DOHH2 (cell line): ENCODE results near the gene PCCA.

ENCODE experiments used
- H3F3A ChIP-seq: fragments of 200-600 bp; sonication (generic), shearing (Covaris generic); 2 replicates; pipeline ENCODE4 v1.6.0; 2016; ENCODE audit warnings: antibody characterized with exemption, mild to moderate bottlenecking; ENCODE audit not compliant: control insufficient read depth, insufficient read depth
- H3K27ac ChIP-seq: fragments of 200-600 bp; sonication (generic); 2 replicates; pipeline ENCODE4 v1.5.1; 2014; ENCODE audit warnings: low read depth, mild to moderate bottlenecking, low read length, moderate library complexity
- H3K27me3 ChIP-seq: fragments of 200-600 bp; sonication (generic); 2 replicates; pipeline ENCODE4 v1.6.1; 2014; ENCODE audit warnings: mild to moderate bottlenecking, low read length, mixed read lengths; ENCODE audit not compliant: control insufficient read depth
- H3K36me3 ChIP-seq: fragments of 200-600 bp; sonication (generic); 2 replicates; pipeline ENCODE4 v1.6.1; 2014; ENCODE audit warnings: mild to moderate bottlenecking, low read length, moderate library complexity, mixed read lengths; ENCODE audit not compliant: control insufficient read depth
- H3K4me1 ChIP-seq: fragments of 200-600 bp; sonication (generic); 2 replicates; pipeline ENCODE4 v1.6.1; 2014; ENCODE audit warnings: mild to moderate bottlenecking, low read length, mixed read lengths; ENCODE audit not compliant: control insufficient read depth
- H3K4me2 ChIP-seq: fragments of 200-600 bp; sonication (generic); 2 replicates; pipeline ENCODE4 v1.6.0; 2014; ENCODE audit warnings: mild to moderate bottlenecking, low read length, moderate library complexity
- H3K4me3 ChIP-seq: fragments of 200-600 bp; sonication (generic); 2 replicates; pipeline ENCODE4 v1.5.1; 2014; ENCODE audit warnings: mild to moderate bottlenecking, low read length, mixed read lengths
- H3K79me2 ChIP-seq: fragments of 200-600 bp; sonication (generic); 2 replicates; pipeline ENCODE4 v1.6.1; 2014; ENCODE audit warnings: mild to moderate bottlenecking, low read length, mixed read lengths; ENCODE audit not compliant: control insufficient read depth
- H3K9me2 ChIP-seq: fragments of 200-600 bp; sonication (generic); replicated peaks from 2 replicates; pipeline ENCODE4 v1.6.1; 2014; ENCODE audit warnings: mild to moderate bottlenecking, low read length, mixed read lengths; ENCODE audit not compliant: control insufficient read depth
- H3K9me3 ChIP-seq: fragments of 200-600 bp; sonication (generic); 2 replicates; pipeline ENCODE4 v1.6.1; 2014; ENCODE audit warnings: antibody characterized with exemption, low read length, mixed read lengths; ENCODE audit not compliant: control insufficient read depth, insufficient read depth
- H4K20me1 ChIP-seq: fragments of 200-600 bp; sonication (generic); 2 replicates; pipeline ENCODE4 v1.6.0; 2014; ENCODE audit warnings: low read depth, mild to moderate bottlenecking, antibody characterized with exemption, low read length, moderate library complexity; ENCODE audit not compliant: control insufficient read depth, insufficient read depth
- EZH2phosphoT487 ChIP-seq: fragments of 200-600 bp; sonication (generic); IDR thresholded peaks from 2 replicates; pipeline ENCODE4 v1.6.1; 2017; ENCODE audit warnings: borderline replicate concordance, mild to moderate bottlenecking, antibody characterized with exemption, low read length, moderate library complexity, mixed read lengths
- TF ChIP-seq, protein P1 (sequence below): fragments of 200-600 bp; sonication (generic); IDR thresholded peaks from one replicate; pipeline ENCODE4 v1.5.1; 2014; ENCODE audit warnings: antibody characterized with exemption, mild to moderate bottlenecking, low read depth, low read length; ENCODE audit not compliant: poor library complexity, severe bottlenecking

The PCCA gene

DNA sequence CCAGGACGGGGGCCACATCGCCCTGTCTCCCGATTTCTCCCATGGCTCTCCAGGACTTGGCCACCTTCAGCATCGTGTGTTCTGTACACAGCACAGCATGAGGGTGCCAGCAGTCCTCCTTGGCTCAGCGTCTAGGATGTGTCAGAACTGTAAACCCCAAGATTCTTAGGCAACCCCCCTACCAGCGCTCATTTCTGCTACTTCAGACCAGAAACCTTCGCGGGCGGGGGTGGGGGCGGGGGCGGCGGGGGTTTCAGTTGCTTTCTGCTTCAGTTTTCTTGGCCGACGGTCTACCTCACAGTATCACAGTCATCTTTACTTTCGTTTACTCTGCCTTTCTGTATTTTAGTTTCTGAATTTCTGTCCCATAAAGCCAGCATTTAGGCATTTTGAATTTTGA is 417.3 kb downstream of the PCCA start:
- no peak overlapping the region for H3K4me3 ChIP-seq
- no peaks in the 10 kb centered on the region for H3K9me2 ChIP-seq
- H3K4me2 ChIP-seq = no peak overlapping the region
- no peaks in the 10 kb centered on the region for H3K4me1 ChIP-seq
- TF ChIP-seq EZH2phosphoT487 = no peak
- TF ChIP-seq, protein P1, sequence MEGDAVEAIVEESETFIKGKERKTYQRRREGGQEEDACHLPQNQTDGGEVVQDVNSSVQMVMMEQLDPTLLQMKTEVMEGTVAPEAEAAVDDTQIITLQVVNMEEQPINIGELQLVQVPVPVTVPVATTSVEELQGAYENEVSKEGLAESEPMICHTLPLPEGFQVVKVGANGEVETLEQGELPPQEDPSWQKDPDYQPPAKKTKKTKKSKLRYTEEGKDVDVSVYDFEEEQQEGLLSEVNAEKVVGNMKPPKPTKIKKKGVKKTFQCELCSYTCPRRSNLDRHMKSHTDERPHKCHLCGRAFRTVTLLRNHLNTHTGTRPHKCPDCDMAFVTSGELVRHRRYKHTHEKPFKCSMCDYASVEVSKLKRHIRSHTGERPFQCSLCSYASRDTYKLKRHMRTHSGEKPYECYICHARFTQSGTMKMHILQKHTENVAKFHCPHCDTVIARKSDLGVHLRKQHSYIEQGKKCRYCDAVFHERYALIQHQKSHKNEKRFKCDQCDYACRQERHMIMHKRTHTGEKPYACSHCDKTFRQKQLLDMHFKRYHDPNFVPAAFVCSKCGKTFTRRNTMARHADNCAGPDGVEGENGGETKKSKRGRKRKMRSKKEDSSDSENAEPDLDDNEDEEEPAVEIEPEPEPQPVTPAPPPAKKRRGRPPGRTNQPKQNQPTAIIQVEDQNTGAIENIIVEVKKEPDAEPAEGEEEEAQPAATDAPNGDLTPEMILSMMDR = no peak
- H3K9me3 ChIP-seq = no peaks in the 10 kb centered on the region
- no peaks in the 10 kb centered on the region for H3F3A ChIP-seq
- peaks cover 5% of the 10 kb centered on the region; the same call in 1 of the 2 replicates for H3K27me3 ChIP-seq
- no peaks in the 10 kb centered on the region for H3K36me3 ChIP-seq
- H3K79me2 ChIP-seq = no peaks in the 10 kb centered on the region
- no peaks in the 10 kb centered on the region for H4K20me1 ChIP-seq
- no peak overlapping the region for H3K27ac ChIP-seq

DNA sequence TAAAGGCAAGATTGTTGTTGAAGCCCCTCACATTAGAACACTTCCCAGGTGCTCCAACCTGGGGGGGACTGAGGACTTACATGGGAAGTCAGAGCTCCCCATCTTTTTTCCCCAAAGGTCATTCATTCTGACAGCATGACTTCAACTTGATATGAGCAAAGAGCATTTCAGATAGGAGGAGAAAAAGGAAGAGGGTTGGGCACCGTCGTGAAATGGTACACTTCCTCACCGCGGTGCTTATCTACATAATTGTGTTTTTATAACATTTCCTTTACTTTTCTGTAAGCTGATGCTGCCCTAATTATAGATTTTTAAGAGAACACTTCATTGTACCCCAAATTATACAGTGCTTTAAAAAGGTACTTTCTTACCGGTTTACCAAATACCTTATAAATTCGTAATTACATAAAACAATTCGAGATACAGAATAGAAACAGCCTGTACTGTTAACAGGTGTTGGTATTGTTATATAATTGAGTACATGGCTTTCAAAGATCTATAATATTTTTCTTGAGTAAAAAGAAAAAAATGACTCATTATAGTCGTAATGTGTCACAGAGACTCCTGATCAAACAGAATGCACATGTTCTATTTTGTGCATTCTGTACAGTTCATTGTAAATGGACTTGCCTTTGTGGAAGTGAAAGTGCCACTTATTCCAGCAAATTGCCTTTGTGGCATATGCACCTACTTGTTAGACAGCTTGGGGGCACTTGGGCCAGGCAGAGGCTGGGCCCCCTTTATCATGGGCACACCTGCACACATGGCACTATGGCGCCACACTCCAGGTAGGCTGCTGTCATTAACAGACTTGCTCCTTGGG is 417.9 kb downstream of the PCCA start:
- Histone ChIP-seq H4K20me1 (no peaks in the 10 kb centered on the region), H3K4me1 (no peaks in the 10 kb centered on the region), H3K27ac (no peak overlapping the region), H3K36me3 (no peaks in the 10 kb centered on the region), H3K9me3 (no peaks in the 10 kb centered on the region), H3F3A (no peaks in the 10 kb centered on the region), H3K27me3 (peaks cover 5% of the 10 kb centered on the region; the same call in 1 of the 2 replicates), H3K4me3 (no peak overlapping the region), H3K9me2 (no peaks in the 10 kb centered on the region), H3K79me2 (no peaks in the 10 kb centered on the region), H3K4me2 (no peak overlapping the region)
- TF ChIP-seq, protein P1 = no peak
- TF ChIP-seq EZH2phosphoT487 = no peak

DNA sequence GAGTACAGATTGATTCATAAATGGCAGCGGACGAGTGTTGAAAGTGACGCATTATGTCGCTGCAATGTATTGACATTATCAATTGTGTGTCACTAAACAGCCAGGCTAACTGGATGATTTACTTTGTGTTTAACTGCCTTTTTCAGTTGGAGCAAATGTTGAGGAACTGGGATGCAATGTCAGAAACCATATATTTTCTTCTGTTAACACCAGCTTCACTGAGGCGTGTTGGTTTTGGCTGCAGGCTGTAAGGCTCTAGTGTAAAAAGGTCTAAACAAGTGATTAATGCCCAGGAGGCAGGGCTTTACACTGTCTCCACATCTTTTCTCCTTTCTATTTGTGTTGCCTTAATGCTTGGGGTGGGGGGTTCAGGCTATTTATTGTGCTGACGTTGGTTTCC is 419.6 kb downstream of the PCCA start:
- no peaks in the 10 kb centered on the region for H3K9me3 ChIP-seq
- H3K4me3 ChIP-seq = no peak overlapping the region
- H3K27me3 ChIP-seq = peaks cover 5% of the 10 kb centered on the region; the same call in 1 of the 2 replicates
- TF ChIP-seq EZH2phosphoT487 = no peak
- TF ChIP-seq, protein P1 = no peak
- H3K4me1 ChIP-seq = no peaks in the 10 kb centered on the region
- no peaks in the 10 kb centered on the region for H3K9me2 ChIP-seq
- no peaks in the 10 kb centered on the region for H4K20me1 ChIP-seq
- H3K4me2 ChIP-seq = no peak overlapping the region
- H3K79me2 ChIP-seq = no peaks in the 10 kb centered on the region
- no peak overlapping the region for H3K27ac ChIP-seq
- no peaks in the 10 kb centered on the region for H3K36me3 ChIP-seq
- H3F3A ChIP-seq = no peaks in the 10 kb centered on the region
